DOHH2 (cell line): Measurements from ENCODE around the gene GMDS.

Source experiments
- EZH2phosphoT487 ChIP-seq: fragments of 200-600 bp; sonication (generic); IDR thresholded peaks from 2 replicates; pipeline ENCODE4 v1.6.1; 2017; ENCODE audit warnings: borderline replicate concordance, mild to moderate bottlenecking, antibody characterized with exemption, low read length, moderate library complexity, mixed read lengths
- TF ChIP-seq, protein P1 (sequence below): fragments of 200-600 bp; sonication (generic); IDR thresholded peaks from one replicate; pipeline ENCODE4 v1.5.1; 2014; ENCODE audit warnings: antibody characterized with exemption, mild to moderate bottlenecking, low read depth, low read length; ENCODE audit not compliant: poor library complexity, severe bottlenecking

DNA sequence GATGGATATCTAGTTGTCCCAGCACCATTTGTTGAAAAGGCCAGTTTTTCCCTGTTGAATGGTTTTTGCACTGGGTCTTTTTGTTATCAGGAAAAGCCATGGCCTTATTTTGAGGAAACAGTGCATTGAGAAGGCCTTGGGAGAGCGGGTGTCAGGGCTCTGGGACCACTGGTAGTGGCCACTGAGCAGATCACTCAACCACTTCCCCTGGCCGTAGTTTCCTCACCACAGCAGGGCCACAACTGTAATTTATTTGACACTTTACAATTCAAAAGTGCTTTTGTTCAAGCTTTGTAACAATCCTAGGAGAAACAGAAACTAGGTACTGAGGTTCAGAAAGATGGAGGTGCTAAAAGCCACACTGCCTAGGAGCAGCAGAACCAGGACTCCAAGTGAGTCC lies 281.8 kb downstream of the GMDS start:
- TF ChIP-seq, protein P1, sequence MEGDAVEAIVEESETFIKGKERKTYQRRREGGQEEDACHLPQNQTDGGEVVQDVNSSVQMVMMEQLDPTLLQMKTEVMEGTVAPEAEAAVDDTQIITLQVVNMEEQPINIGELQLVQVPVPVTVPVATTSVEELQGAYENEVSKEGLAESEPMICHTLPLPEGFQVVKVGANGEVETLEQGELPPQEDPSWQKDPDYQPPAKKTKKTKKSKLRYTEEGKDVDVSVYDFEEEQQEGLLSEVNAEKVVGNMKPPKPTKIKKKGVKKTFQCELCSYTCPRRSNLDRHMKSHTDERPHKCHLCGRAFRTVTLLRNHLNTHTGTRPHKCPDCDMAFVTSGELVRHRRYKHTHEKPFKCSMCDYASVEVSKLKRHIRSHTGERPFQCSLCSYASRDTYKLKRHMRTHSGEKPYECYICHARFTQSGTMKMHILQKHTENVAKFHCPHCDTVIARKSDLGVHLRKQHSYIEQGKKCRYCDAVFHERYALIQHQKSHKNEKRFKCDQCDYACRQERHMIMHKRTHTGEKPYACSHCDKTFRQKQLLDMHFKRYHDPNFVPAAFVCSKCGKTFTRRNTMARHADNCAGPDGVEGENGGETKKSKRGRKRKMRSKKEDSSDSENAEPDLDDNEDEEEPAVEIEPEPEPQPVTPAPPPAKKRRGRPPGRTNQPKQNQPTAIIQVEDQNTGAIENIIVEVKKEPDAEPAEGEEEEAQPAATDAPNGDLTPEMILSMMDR: no peak
- no peak for TF ChIP-seq EZH2phosphoT487
